Lower lobe of right lung (tissue), 2 donors: ENCODE data around the gene SRBD1. TPM values are rescaled to one million over a fixed set of nuclear protein-coding genes. Genes with fewer than 3 reads are reported as not detected.

ENCODE experiments used
- ATAC-seq, 2 donors: fragments of 200-7000 bp; cut with Tn5 transposase; one replicate each; pipeline ENCODE4 v1.9.1; 2020 to 2022; ENCODE audit warnings: mild to moderate bottlenecking in 2 of 2, moderate library complexity in 2 of 2
- DNase-seq: peaks from one replicate; pipeline ENCODE4 v3.0.0-alpha.2; 2020
- H3K27ac ChIP-seq: fragments of 200-600 bp; one replicate; pipeline ENCODE4 v1.8.0; 2022
- H3K27me3 ChIP-seq: fragments of 200-600 bp; one replicate; pipeline ENCODE4 v1.8.0; 2022; ENCODE audit warnings: low read depth
- H3K36me3 ChIP-seq: fragments of 200-600 bp; one replicate; pipeline ENCODE4 v1.8.0; 2022; ENCODE audit warnings: mild to moderate bottlenecking
- H3K4me1 ChIP-seq: fragments of 200-600 bp; one replicate; pipeline ENCODE4 v1.8.0; 2022
- H3K4me3 ChIP-seq: fragments of 200-600 bp; one replicate; pipeline ENCODE4 v1.8.0; 2022; ENCODE audit warnings: mild to moderate bottlenecking
- H3K9me3 ChIP-seq: fragments of 200-600 bp; one replicate; pipeline ENCODE4 v1.8.0; 2022
- intact Hi-C: fragments of 100-400 bp; cut with DNase I; formaldehyde crosslinking; loops from one replicate; pipeline ENCODE4 v1.11.0; 2022
- total RNA-seq: library from RNA; stranded (reverse); fragmentation: NEBNext Ultra II Directional; extraction: Animal tissue kit (Norgen Biotek cat#: 25700); gene quantifications from one replicate; pipeline ENCODE4 v1.2.1, GENCODE V29; 2021
- TF ChIP-seq, protein P1 (sequence below): fragments of 200-600 bp; IDR thresholded peaks from one replicate; pipeline ENCODE4 v1.8.0; 2022; ENCODE audit warnings: antibody characterized with exemption, mild to moderate bottlenecking
- donor health status: DM: no; HTN: yes; CAD: no; lungs with severe emphysema.

SRBD1 gene
- total RNA-seq, 1 donor from 2014 or later: 15.4 TPM

- H3K4me1 ChIP-seq: no peaks in the 10 kb centered on the region
- ATAC-seq (no peak), DNase-seq (no peak)
- H3K27me3 ChIP-seq: no peaks in the 10 kb centered on the region
- TF ChIP-seq, protein P1, sequence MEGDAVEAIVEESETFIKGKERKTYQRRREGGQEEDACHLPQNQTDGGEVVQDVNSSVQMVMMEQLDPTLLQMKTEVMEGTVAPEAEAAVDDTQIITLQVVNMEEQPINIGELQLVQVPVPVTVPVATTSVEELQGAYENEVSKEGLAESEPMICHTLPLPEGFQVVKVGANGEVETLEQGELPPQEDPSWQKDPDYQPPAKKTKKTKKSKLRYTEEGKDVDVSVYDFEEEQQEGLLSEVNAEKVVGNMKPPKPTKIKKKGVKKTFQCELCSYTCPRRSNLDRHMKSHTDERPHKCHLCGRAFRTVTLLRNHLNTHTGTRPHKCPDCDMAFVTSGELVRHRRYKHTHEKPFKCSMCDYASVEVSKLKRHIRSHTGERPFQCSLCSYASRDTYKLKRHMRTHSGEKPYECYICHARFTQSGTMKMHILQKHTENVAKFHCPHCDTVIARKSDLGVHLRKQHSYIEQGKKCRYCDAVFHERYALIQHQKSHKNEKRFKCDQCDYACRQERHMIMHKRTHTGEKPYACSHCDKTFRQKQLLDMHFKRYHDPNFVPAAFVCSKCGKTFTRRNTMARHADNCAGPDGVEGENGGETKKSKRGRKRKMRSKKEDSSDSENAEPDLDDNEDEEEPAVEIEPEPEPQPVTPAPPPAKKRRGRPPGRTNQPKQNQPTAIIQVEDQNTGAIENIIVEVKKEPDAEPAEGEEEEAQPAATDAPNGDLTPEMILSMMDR: no peak
- H3K36me3 ChIP-seq: peaks cover 15% of the 10 kb centered on the region
- H3K27ac ChIP-seq: no peak overlapping the region
- no peaks in the 10 kb centered on the region for H3K9me3 ChIP-seq
- H3K4me3 ChIP-seq: no peak overlapping the region
- intact Hi-C loops: no loop called here
These were observed 220.6 kb downstream of the SRBD1 start for GRCh38 chr2:45390441-45390840.

GRCh38 chr2:45388541-45389100, 222.4 kb downstream of the SRBD1 start:
- Histone ChIP-seq H3K9me3 (no peaks in the 10 kb centered on the region), H3K27ac (no peak overlapping the region), H3K36me3 (peaks cover 15% of the 10 kb centered on the region), H3K27me3 (no peaks in the 10 kb centered on the region), H3K4me1 (no peaks in the 10 kb centered on the region), H3K4me3 (no peak overlapping the region)
- DNase-seq (no peak), ATAC-seq (no peak)
- TF ChIP-seq, protein P1: no peak
- intact Hi-C loops: no loop called here

- Histone ChIP-seq H3K27me3 (no peaks in the 10 kb centered on the region), H3K4me1 (no peaks in the 10 kb centered on the region), H3K27ac (no peak overlapping the region), H3K4me3 (no peak overlapping the region), H3K36me3 (no peaks in the 10 kb centered on the region), H3K9me3 (no peaks in the 10 kb centered on the region)
- no peak for ATAC-seq
- no peak for DNase-seq
- TF ChIP-seq, protein P1: no peak
- intact Hi-C loops: no loop called here
These were observed 228.3 kb downstream of the SRBD1 start for GRCh38 chr2:45382744-45383143.

GRCh38 chr2:45380131-45380836, 230.8 kb downstream of the SRBD1 start:
- H3K27me3 ChIP-seq: no peaks in the 10 kb centered on the region
- H3K9me3 ChIP-seq: no peaks in the 10 kb centered on the region
- H3K36me3 ChIP-seq: no peaks in the 10 kb centered on the region
- no peak for DNase-seq
- H3K4me3 ChIP-seq: no peak overlapping the region
- TF ChIP-seq, protein P1: no peak
- no peak overlapping the region for H3K27ac ChIP-seq
- no peak for ATAC-seq
- H3K4me1 ChIP-seq: no peaks in the 10 kb centered on the region
- intact Hi-C loops: no loop called here

DNA sequence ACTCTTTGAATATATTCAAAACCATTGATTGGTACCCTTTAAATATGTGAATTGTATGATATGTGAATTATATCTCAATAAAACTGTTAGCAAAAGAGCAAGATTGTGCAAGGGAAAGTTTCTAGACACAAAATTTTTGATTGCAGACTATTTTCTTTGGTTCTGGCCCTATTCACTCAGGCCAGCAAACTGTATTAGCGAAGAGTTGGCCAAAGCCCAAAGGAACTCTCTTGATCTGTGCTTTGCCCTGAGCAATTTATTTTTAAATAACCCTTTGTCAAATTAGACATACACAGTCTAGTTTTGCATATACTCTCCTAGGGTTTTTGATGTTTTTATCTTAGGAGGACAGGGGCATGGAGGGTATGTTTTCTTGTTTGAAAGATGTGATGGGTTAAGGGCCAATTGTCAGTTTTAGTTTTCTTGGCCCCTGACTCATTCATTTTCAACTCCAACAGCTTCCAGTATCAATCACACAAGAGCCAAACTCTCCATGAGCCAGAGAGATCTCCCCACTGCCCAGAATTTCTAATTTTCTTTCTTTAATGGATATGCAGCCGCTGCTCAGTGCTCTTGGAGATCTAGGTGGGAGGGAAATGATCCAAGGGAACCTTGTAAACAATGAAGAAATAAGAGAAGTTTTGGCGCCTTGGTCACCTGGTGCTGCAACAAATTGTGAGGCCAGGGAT, 231.5 kb downstream of the SRBD1 start:
- no peak for ATAC-seq
- intact Hi-C loops: no loop called here

More for the DNA sequence above, 231.5 kb downstream of the SRBD1 start:
- H3K27me3 ChIP-seq: no peaks in the 10 kb centered on the region
- no peaks in the 10 kb centered on the region for H3K4me1 ChIP-seq
- H3K36me3 ChIP-seq: no peaks in the 10 kb centered on the region
- H3K9me3 ChIP-seq: no peaks in the 10 kb centered on the region
- no peak for DNase-seq
- no peak overlapping the region for H3K27ac ChIP-seq
- TF ChIP-seq, protein P1: no peak
- no peak overlapping the region for H3K4me3 ChIP-seq
